Measurements from ENCODE around the gene TEX264.
"Not testable (repeated sequence)": the region's sequence is repeated elsewhere in the genome, so short reads cannot be mapped to it uniquely, and the experiment has no call there.

DNA sequence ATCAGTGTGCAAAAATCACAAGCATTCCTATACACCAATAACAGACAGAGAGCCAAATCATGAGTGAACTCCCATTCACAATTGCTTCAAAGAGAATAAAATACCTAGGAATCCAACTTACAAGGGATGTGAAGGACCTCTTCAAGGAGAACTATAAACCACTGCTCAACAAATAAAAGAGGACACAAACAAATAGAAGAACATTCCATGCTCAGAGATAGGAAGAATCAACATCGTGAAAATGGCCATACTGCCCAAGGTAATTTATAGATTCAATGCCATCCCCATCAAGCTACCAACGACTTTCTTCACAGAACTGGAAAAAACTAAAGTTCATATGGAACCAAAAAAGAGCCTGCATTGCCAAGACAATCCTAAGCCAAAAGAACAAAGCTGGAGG, 18.9 kb upstream of the TEX264 start:
- TF ChIP-seq ZEB2, ZNF677, ZBTB8A, YY1 (tag by site-specific recombination; IDR thresholded peaks at IDR 0.05): not testable (repeated sequence)
- TF ChIP-seq, protein P1, sequence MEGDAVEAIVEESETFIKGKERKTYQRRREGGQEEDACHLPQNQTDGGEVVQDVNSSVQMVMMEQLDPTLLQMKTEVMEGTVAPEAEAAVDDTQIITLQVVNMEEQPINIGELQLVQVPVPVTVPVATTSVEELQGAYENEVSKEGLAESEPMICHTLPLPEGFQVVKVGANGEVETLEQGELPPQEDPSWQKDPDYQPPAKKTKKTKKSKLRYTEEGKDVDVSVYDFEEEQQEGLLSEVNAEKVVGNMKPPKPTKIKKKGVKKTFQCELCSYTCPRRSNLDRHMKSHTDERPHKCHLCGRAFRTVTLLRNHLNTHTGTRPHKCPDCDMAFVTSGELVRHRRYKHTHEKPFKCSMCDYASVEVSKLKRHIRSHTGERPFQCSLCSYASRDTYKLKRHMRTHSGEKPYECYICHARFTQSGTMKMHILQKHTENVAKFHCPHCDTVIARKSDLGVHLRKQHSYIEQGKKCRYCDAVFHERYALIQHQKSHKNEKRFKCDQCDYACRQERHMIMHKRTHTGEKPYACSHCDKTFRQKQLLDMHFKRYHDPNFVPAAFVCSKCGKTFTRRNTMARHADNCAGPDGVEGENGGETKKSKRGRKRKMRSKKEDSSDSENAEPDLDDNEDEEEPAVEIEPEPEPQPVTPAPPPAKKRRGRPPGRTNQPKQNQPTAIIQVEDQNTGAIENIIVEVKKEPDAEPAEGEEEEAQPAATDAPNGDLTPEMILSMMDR (tag by site-specific recombination; IDR thresholded peaks at IDR 0.05) = not testable (repeated sequence)
- TF ChIP-seq, protein P2, sequence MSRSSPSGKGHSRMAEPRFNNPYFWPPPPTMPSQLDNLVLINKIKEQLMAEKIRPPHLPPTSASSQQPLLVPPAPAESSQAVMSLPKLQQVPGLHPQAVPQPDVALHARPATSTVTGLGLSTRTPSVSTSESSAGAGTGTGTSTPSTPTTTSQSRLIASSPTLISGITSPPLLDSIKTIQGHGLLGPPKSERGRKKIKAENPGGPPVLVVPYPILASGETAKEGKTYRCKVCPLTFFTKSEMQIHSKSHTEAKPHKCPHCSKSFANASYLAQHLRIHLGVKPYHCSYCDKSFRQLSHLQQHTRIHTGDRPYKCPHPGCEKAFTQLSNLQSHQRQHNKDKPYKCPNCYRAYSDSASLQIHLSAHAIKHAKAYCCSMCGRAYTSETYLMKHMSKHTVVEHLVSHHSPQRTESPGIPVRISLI (tag by site-specific recombination; IDR thresholded peaks at IDR 0.05) = not testable (repeated sequence)
